Measurements from ENCODE around the gene USP35.

Gene USP35

GRCh38 chr11:78194490-78194889 lies 5.8 kb downstream of the USP35 start:
- Histone ChIP-seq H2AFZ (ENCODE audit: low read length) (no peak overlapping the region), H3K27ac (ENCODE audit: low read depth, low read length, poor library complexity, severe bottlenecking) (no peak overlapping the region), H3K4me1 (ENCODE audit: insufficient read depth, low read length, severe bottlenecking) (peaks cover 3% of the 10 kb centered on the region), H3K9me3 (ENCODE audit: low read length) (no peaks in the 10 kb centered on the region), H3K79me2 (ENCODE audit: insufficient read depth, low read length) (no peaks in the 10 kb centered on the region), H3F3A (ENCODE audit: insufficient read depth, low read length) (no peaks in the 10 kb centered on the region), H3K27me3 (ENCODE audit: insufficient read depth, low read length) (no peaks in the 10 kb centered on the region; the same call in 1 of the 2 replicates), H3K36me3 (ENCODE audit: insufficient read depth, low read length) (no peaks in the 10 kb centered on the region), H3K4me3 (ENCODE audit: low read depth, low read length, poor library complexity, severe bottlenecking) (no peak overlapping the region), H3K4me2 (ENCODE audit: low read length) (no peak overlapping the region), H3K9ac (ENCODE audit: low read length) (no peak overlapping the region), H3K9me2 (ENCODE audit: low read depth, low read length) (no peaks in the 10 kb centered on the region), H4K20me1 (ENCODE audit: insufficient read depth, low read length) (no peaks in the 10 kb centered on the region)
- TF ChIP-seq CTCF (IDR thresholded peaks at IDR 0.05; ENCODE audit: low read length), result no peak
- TF ChIP-seq EZH2 (IDR thresholded peaks at IDR 0.05; ENCODE audit: borderline replicate concordance, low read length), result no peak

GRCh38 chr11:78195917-78196560 lies 7.3 kb downstream of the USP35 start:
- Histone ChIP-seq H3K4me3 (ENCODE audit: low read depth, low read length, poor library complexity, severe bottlenecking) (no peak overlapping the region), H3F3A (ENCODE audit: insufficient read depth, low read length) (no peaks in the 10 kb centered on the region), H3K36me3 (ENCODE audit: insufficient read depth, low read length) (no peaks in the 10 kb centered on the region), H3K4me1 (ENCODE audit: insufficient read depth, low read length, severe bottlenecking) (no peaks in the 10 kb centered on the region), H4K20me1 (ENCODE audit: insufficient read depth, low read length) (no peaks in the 10 kb centered on the region), H2AFZ (ENCODE audit: low read length) (no peak overlapping the region), H3K9ac (ENCODE audit: low read length) (no peak overlapping the region), H3K4me2 (ENCODE audit: low read length) (no peak overlapping the region), H3K9me2 (ENCODE audit: low read depth, low read length) (no peaks in the 10 kb centered on the region), H3K79me2 (ENCODE audit: insufficient read depth, low read length) (no peaks in the 10 kb centered on the region), H3K27ac (ENCODE audit: low read depth, low read length, poor library complexity, severe bottlenecking) (no peak overlapping the region), H3K27me3 (ENCODE audit: insufficient read depth, low read length) (no peaks in the 10 kb centered on the region; the same call in 1 of the 2 replicates), H3K9me3 (ENCODE audit: low read length) (no peaks in the 10 kb centered on the region)
- no peak for TF ChIP-seq EZH2 (IDR thresholded peaks at IDR 0.05; ENCODE audit: borderline replicate concordance, low read length)
- no peak for TF ChIP-seq CTCF (IDR thresholded peaks at IDR 0.05; ENCODE audit: low read length)

- H3K9ac ChIP-seq (ENCODE audit: low read length), result no peak overlapping the region
- H3K27ac ChIP-seq (ENCODE audit: low read depth, low read length, poor library complexity, severe bottlenecking), result no peak overlapping the region
- no peaks in the 10 kb centered on the region for H3K79me2 ChIP-seq (ENCODE audit: insufficient read depth, low read length)
- H3K9me2 ChIP-seq (ENCODE audit: low read depth, low read length), result no peaks in the 10 kb centered on the region
- TF ChIP-seq CTCF (IDR thresholded peaks at IDR 0.05; ENCODE audit: low read length) (no peak), EZH2 (IDR thresholded peaks at IDR 0.05; ENCODE audit: borderline replicate concordance, low read length) (no peak)
- no peaks in the 10 kb centered on the region for H3K36me3 ChIP-seq (ENCODE audit: insufficient read depth, low read length)
- H3K4me2 ChIP-seq (ENCODE audit: low read length), result no peak overlapping the region
- H3F3A ChIP-seq (ENCODE audit: insufficient read depth, low read length), result no peaks in the 10 kb centered on the region
- no peak overlapping the region for H2AFZ ChIP-seq (ENCODE audit: low read length)
- no peaks in the 10 kb centered on the region for H3K27me3 ChIP-seq (ENCODE audit: insufficient read depth, low read length)
- H3K4me3 ChIP-seq (ENCODE audit: low read depth, low read length, poor library complexity, severe bottlenecking), result no peak overlapping the region
- H3K9me3 ChIP-seq (ENCODE audit: low read length), result no peaks in the 10 kb centered on the region
- H4K20me1 ChIP-seq (ENCODE audit: insufficient read depth, low read length), result no peaks in the 10 kb centered on the region
- no peaks in the 10 kb centered on the region for H3K4me1 ChIP-seq (ENCODE audit: insufficient read depth, low read length, severe bottlenecking)
These were observed 8.0 kb downstream of the USP35 start for GRCh38 chr11:78196661-78197091.
